K562 (cell line): ENCODE measurements around the gene SNX14. TPM values are rescaled to one million over a fixed set of nuclear protein-coding genes. Genes with fewer than 3 reads are reported as not detected.

Experiments
- ATAC-seq: fragments of 200-7000 bp; cut with Tn5 transposase; 3 replicates; pipeline ENCODE4 v1.9.1; 2020; ENCODE audit warnings: moderate library complexity
- BruUV-seq: library from RNA; stranded (reverse); fragments of 400-500 nt; replicated peaks from 2 replicates; lab custom pipeline; 2021; lab: Mats Ljungman, UMichigan
- CTCF ChIA-PET: fragments of 300-600 bp; formaldehyde crosslinking; extraction: SDS; loops from one replicate; lab custom pipeline; 2021; ENCODE audit warnings: low intra/inter-chr PET ratio; lab: Yijun Ruan, JAX
- POLR2A ChIA-PET: fragments of 300-600, 350-650 bp; sonication (Branson Sonifier 250); formaldehyde crosslinking; extraction: SDS; loops from one replicate; lab custom pipeline; 2021; ENCODE audit warnings: antibody characterized with exemption, inconsistent platforms; lab: Yijun Ruan, JAX
- DNase-seq, 4 experiments: peaks; one replicate each; pipeline versions ENCODE4 v3.0.0 to v3.0.0-alpha.2; 2011 to 2018; ENCODE audit warnings: low spot score in 3 of 4, mixed read lengths in 3 of 4; ENCODE audit errors: extremely low read depth in 1 of 4
- FAIRE-seq: peaks from 2 replicates; lab custom pipeline; 2011; peaks lifted over from hg19 to GRCh38; lab: Jason Lieb, UNC
- H2AFZ ChIP-seq: 2 replicates; pipeline ENCODE4 v1.6.0; 2011; ENCODE audit warnings: low read depth, low read length, control low read depth, inconsistent platforms
- H3K27ac ChIP-seq: fragments of 200-600 bp; 3 replicates; pipeline ENCODE4 v1.8.0; 2011; ENCODE audit warnings: low read depth, mild to moderate bottlenecking, control low read depth, inconsistent platforms, low read length, moderate library complexity, mixed read lengths; ENCODE audit errors: extremely low read depth
- H3K27me3 ChIP-seq, 2 experiments: fragments of 300-600 bp in 1 of 2; 2 replicates in 1 of 2; 3 replicates in 1 of 2; pipeline versions ENCODE4 v1.6.0 to v1.8.0; 2011; ENCODE audit warnings: inconsistent platforms in 2 of 2, low read length in 2 of 2, mild to moderate bottlenecking in 1 of 2, mixed read lengths in 1 of 2, moderate library complexity in 1 of 2; ENCODE audit not compliant: control insufficient read depth in 2 of 2, insufficient read depth in 2 of 2
- H3K36me3 ChIP-seq: fragments of 300-600 bp; 3 replicates; pipeline ENCODE4 v1.8.0; 2011; ENCODE audit warnings: mild to moderate bottlenecking, low read length, inconsistent platforms; ENCODE audit not compliant: control insufficient read depth, insufficient read depth
- H3K4me1 ChIP-seq, 2 experiments: fragments of 200-600 bp in 1 of 2; replicated peaks in 1 of 2; 2 replicates in 1 of 2; 3 replicates in 1 of 2; pipeline versions ENCODE4 v1.5.1 to v1.8.0; 2011; ENCODE audit warnings: inconsistent platforms in 2 of 2, low read length in 2 of 2, mild to moderate bottlenecking in 1 of 2, mixed read lengths in 1 of 2, moderate library complexity in 1 of 2; ENCODE audit not compliant: control insufficient read depth in 2 of 2, insufficient read depth in 2 of 2
- H3K4me2 ChIP-seq: 2 replicates; pipeline ENCODE4 v1.6.1; 2011; ENCODE audit warnings: low read length, control low read depth, inconsistent platforms, mixed read lengths; ENCODE audit not compliant: insufficient read depth
- H3K4me3 ChIP-seq: fragments of 200-600 bp; sonication (generic), shearing (Covaris generic); 2 replicates; pipeline ENCODE4 v1.5.1; 2016; ENCODE audit warnings: control low read depth, inconsistent platforms
- H3K79me2 ChIP-seq: fragments of 200-600 bp; 3 replicates; pipeline ENCODE4 v1.8.0; 2011; ENCODE audit warnings: low read length, inconsistent platforms; ENCODE audit not compliant: control insufficient read depth, insufficient read depth
- H3K9ac ChIP-seq, 2 experiments: 2 replicates each; pipeline versions ENCODE4 v1.6.0 to v1.6.1; 2011; ENCODE audit warnings: low read depth in 2 of 2, low read length in 2 of 2, control low read depth in 1 of 2, inconsistent platforms in 1 of 2, mild to moderate bottlenecking in 1 of 2, mixed read lengths in 1 of 2; ENCODE audit not compliant: insufficient read depth in 1 of 2
- H3K9me1 ChIP-seq: one replicate; pipeline ENCODE4 v1.6.0; 2011; ENCODE audit warnings: inconsistent platforms, mild to moderate bottlenecking, low read length, moderate library complexity; ENCODE audit not compliant: control insufficient read depth, insufficient read depth
- H3K9me3 ChIP-seq: replicated peaks from 2 replicates; pipeline ENCODE4 v1.5.1; 2011; ENCODE audit warnings: low read depth, low read length, inconsistent platforms; ENCODE audit not compliant: control insufficient read depth, insufficient read depth
- H4K20me1 ChIP-seq: replicated peaks from 2 replicates; pipeline ENCODE4 v1.6.1; 2011; ENCODE audit warnings: low read length, inconsistent platforms, mixed read lengths; ENCODE audit not compliant: control insufficient read depth, insufficient read depth
- ARID1B ChIP-seq: fragments of 450-650 bp; IDR thresholded peaks from 2 replicates; pipeline ENCODE4 v1.6.1; 2016; ENCODE audit warnings: antibody characterized with exemption, mild to moderate bottlenecking, inconsistent platforms
- ATF3 ChIP-seq, 2 experiments: fragments of 450-650 bp in 1 of 2; sonication (generic) in 1 of 2; formaldehyde crosslinking in 1 of 2; IDR thresholded peaks in 1 of 2; conservative IDR thresholded peaks in 1 of 2; 2 replicates each; pipeline versions ENCODE4 v1.6.1 to v1.8.1; 2016 to 2023; ENCODE audit warnings: mild to moderate bottlenecking in 2 of 2, moderate library complexity in 2 of 2, inconsistent platforms in 1 of 2, missing genetic modification reagents in 1 of 2
- CREM ChIP-seq: IDR thresholded peaks from 2 replicates; pipeline ENCODE4 v1.6.1; 2014; ENCODE audit warnings: antibody characterized with exemption, low read depth
- EHMT2 ChIP-seq: fragments of 450-650 bp; IDR thresholded peaks from 2 replicates; pipeline ENCODE4 v1.6.1; 2018; ENCODE audit warnings: antibody characterized with exemption
- ESRRA ChIP-seq: fragments of 450-650 bp; IDR thresholded peaks from 2 replicates; pipeline ENCODE4 v1.6.1; 2014; ENCODE audit warnings: low read depth, mild to moderate bottlenecking, moderate library complexity, borderline replicate concordance
- EZH2 ChIP-seq: IDR thresholded peaks from 2 replicates; pipeline ENCODE4 v1.6.1; 2012; ENCODE audit warnings: low read depth, mild to moderate bottlenecking, inconsistent platforms, low read length, borderline replicate concordance
- FOXA3 ChIP-seq, 2 experiments: fragments of 450-650 bp in 1 of 2; sonication (generic) in 1 of 2; formaldehyde crosslinking; IDR thresholded peaks in 1 of 2; conservative IDR thresholded peaks in 1 of 2; 2 replicates each; pipeline versions ENCODE4 v1.4.0 to v1.8.0; 2020 to 2022; ENCODE audit warnings: mild to moderate bottlenecking in 2 of 2, missing genetic modification reagents in 1 of 2
- PHF20 ChIP-seq: fragments of 450-650 bp; IDR thresholded peaks from 2 replicates; pipeline ENCODE4 v1.6.1; 2018; ENCODE audit not compliant: partially characterized antibody
- RAD21 ChIP-seq, 2 experiments: fragments of 250-450 bp in 1 of 2; fragments of 450-650 bp in 1 of 2; sonication (Bioruptor Pico) in 1 of 2; formaldehyde crosslinking in 1 of 2; IDR thresholded peaks in 1 of 2; conservative IDR thresholded peaks in 1 of 2; 2 replicates each; pipeline versions ENCODE4 v1.4.0 to v1.8.0; 2020 to 2022; ENCODE audit warnings: mild to moderate bottlenecking in 2 of 2, moderate library complexity in 1 of 2
- ZNF12 ChIP-seq: sonication (generic); formaldehyde crosslinking; IDR thresholded peaks from 2 replicates; pipeline ENCODE4 v1.4.0; 2020; ENCODE audit warnings: mild to moderate bottlenecking, missing genetic modification reagents
- WGBS: fragments of 100-300 bp; shearing (Covaris generic); methylation state at CpG from one replicate; pipeline ENCODE4 v1.1.6; 2016; ENCODE audit warnings: low coverage, mixed read lengths; ENCODE audit not compliant: insufficient coverage; ENCODE audit errors: missing lambda C conversion rate; 5-methylcytosine and 5-hydroxymethylcytosine counted together
- in situ Hi-C: fragments of 300-500 bp; cut with MboI; formaldehyde crosslinking; loops from 4 replicates; pipeline ENCODE4 v1.15.0; 2018; ENCODE audit warnings: inconsistent platforms, mixed read lengths
- intact Hi-C: fragments of 100-400 bp; cut with micrococcal nuclease; formaldehyde crosslinking; loops from 2 replicates; pipeline ENCODE4 v1.14.2; 2022
- polyA plus RNA-seq, 8 experiments: library from polyadenylated mRNA; depleted of rRNA in 4 of 8; stranded (reverse) in 5 of 8; unstranded in 3 of 8; fragments of >200 nt; fragmentation: Nextera tagmentation in 2 of 8; fragmentation: Illumina TruSeq in 1 of 8; extraction: Ambion mirVana in 2 of 8; extraction: Trizol in 1 of 8; gene quantifications; 2 replicates each; pipeline versions ENCODE4 v1.2.1 to v1.2.3, GENCODE V29; 2011 to 2014; ENCODE audit warnings: inconsistent platforms in 1 of 8, missing spikeins in 1 of 8
- total RNA-seq, 7 experiments: library from RNA; depleted of rRNA in 6 of 7; stranded (reverse); fragments of >200 nt in 6 of 7; fragmentation: Illumina TruSeq in 2 of 7; extraction: Trizol in 2 of 7; gene quantifications; 2 replicates each; pipeline versions ENCODE4 v1.2.1 to v1.2.3, GENCODE V29; 2011 to 2021; ENCODE audit warnings: low replicate concordance in 1 of 7

The SNX14 gene
- total and polyA plus RNA-seq, 9 of the 15 experiments (the other 6 are each of a cell fraction or from before 2014, with no cell fraction given), result 46.5 to 140 (median 71.2) TPM

DNA sequence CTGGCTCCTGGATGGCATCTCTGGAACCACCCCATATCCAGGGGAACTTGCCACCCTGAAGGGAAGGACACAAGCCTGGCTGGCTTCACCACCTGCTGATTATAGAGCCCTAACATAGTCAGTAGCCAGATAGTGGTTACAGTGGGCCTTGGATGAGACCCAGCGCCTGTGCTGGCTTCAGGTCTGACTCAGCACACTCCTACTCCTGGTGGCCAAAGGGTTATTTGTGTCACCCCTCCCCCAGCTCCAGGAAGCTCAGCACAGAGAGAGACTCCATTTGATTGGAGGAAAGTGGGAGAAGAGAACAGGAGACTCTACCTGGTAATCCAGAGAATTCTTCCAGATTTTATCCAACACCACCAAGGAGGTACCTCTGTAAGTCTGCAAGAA, 12.8 kb downstream of the SNX14 start (continued):
- TF ChIP-seq EHMT2 (0 out of 2 replicates have a peak, but pooled peaks have one; percentile 20), CREM (0 out of 2 replicates have a peak, but pooled peaks have one; percentile 8), ATF3 (IDR thresholded peaks at IDR 0.05) (peak; percentile 46), ATF3 (CRISPR knock-in tag; conservative IDR thresholded peaks at IDR 0.05) (no peak), ESRRA (0 out of 2 replicates have a peak, but pooled peaks have one; percentile 36), PHF20 (no peak), EZH2 (no peak), ARID1B (peak; percentile 46)

- Histone ChIP-seq H2AFZ (peak overlapping the region; percentile 15; the same call in 1 of the 2 replicates), H3K27ac (peak overlapping the region; percentile 81), H3K9ac (peak overlapping the region; percentile 42 to 81; a peak in 3 of 4 replicates), H3K9me1 (no peaks in the 10 kb centered on the region), H3K4me1 (peaks cover 8 to 26% of the 10 kb centered on the region in 2 experiments), H3K27me3 (no peaks in the 10 kb centered on the region), H3K9me3 (peaks cover 4% of the 10 kb centered on the region), H3K4me3 (no peak overlapping the region), H3K36me3 (peaks cover 19% of the 10 kb centered on the region), H3K4me2 (peak overlapping the region; percentile 44), H3K79me2 (peaks cover 87% of the 10 kb centered on the region), H4K20me1 (no peaks in the 10 kb centered on the region)
- in situ Hi-C loops (no loop called here), intact Hi-C loops (no loop called here)
- ChIA-PET CTCF (no interaction called here), POLR2A (interaction anchor here (0.6 to 1.9 kb wide), 4 partner anchors 9 to 1924 kb away, joined by 3 to 14 read pairs (median 4); partner anchors contain the start of gene SNX14)
- FAIRE-seq (no peak), ATAC-seq (peak; percentile 22), DNase-seq (no peak)
- BruUV-seq, result no TSS peak
- WGBS, result 43% methylated on average over 5 of the region's 5 CpGs
- TF ChIP-seq FOXA3 (CRISPR knock-in tag; conservative IDR thresholded peaks at IDR 0.05 in 1 of 2, IDR thresholded peaks at IDR 0.05 in 1 of 2) (peak; percentile 41 to 89; a peak in 2 of 4 replicates), RAD21 (CRISPR knock-in tag; conservative IDR thresholded peaks at IDR 0.05 in 1 of 2, IDR thresholded peaks at IDR 0.05 in 1 of 2) (no peak), ZNF12 (CRISPR knock-in tag) (0 out of 2 replicates have a peak, but pooled peaks have one; percentile 21)
Measured at GRCh38 chr6:85580118-85580877, 13.4 kb downstream of the SNX14 start.
